Hematopoietic multipotent progenitor cell treated with erythropoietin and hydrocortisone succinate and interleukin-3 and kit ligand, for 6 days (in vitro differentiated cells): ENCODE measurements around the gene ACTN1.
A peak's percentile ranks its signal among the peaks of the same experiment; 100 is the strongest.
"Not testable (repeated sequence)": the region's sequence is repeated elsewhere in the genome, so short reads cannot be mapped to it uniquely, and the experiment has no call there.

Experiments used
- DNase-seq: peaks from one replicate; pipeline ENCODE4 v3.0.0-alpha.2; 2015

The ACTN1 gene

DNA sequence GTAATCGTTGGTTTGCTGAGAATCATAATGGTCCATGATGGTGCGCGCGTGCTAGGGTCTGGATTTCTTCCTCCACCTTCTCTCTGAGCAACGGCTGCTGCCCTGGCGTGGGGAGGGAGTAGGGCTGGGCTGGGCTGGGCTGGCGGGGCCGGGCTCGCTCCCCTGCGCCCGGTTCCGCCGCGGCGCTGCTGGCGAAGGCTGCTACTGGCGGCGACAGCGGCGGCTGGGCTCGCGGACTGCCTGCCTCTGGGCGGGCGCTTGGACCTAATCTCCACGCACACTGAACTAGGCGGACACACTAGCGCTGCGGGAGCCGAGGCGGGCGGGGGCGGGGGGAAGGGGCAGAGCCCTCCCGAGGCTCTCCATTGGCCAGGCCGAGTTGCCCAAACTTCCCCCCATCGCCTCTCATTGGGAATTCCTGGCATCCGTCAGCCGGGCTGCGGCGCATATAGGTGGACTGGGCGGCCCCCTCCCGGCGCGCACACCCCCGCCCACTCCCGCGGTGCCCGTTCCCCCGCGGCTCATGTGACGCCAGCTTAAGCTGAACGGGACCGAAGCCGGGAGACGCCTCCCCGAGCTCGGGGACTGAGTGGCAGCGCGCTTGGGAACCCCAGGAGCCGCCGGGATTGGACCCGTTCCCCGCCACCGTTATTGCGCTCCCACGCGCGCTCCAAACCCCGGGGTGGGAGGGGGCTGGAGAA lies at the start of gene ACTN1:
Gene ACTN1 (minus strand): TSS at position 282 of the 701 bp plus-strand sequence. CDS start 246 bp downstream, at position 36.
- DNase-seq: peak; percentile 94

GRCh38 chr14:69027242-69027913 lies 48.3 kb upstream of the ACTN1 start:
- no peak for DNase-seq

- no peak for DNase-seq
These were observed 43.9 kb upstream of the ACTN1 start for GRCh38 chr14:69023035-69023434.

GRCh38 chr14:69022093-69022492 lies 43.0 kb upstream of the ACTN1 start:
- not testable (repeated sequence) for DNase-seq

GRCh38 chr14:69017706-69018105 lies 38.6 kb upstream of the ACTN1 start:
- DNase-seq: no peak

- DNase-seq: no peak
These were observed 35.7 kb upstream of the ACTN1 start for GRCh38 chr14:69014829-69015259.

GRCh38 chr14:69013943-69014782 lies 35.1 kb upstream of the ACTN1 start:
- DNase-seq: peak; percentile 85

GRCh38 chr14:69012256-69012953 lies 33.3 kb upstream of the ACTN1 start:
- no peak for DNase-seq

- DNase-seq: no peak
These were observed 31.5 kb upstream of the ACTN1 start for GRCh38 chr14:69010648-69011047.

DNA sequence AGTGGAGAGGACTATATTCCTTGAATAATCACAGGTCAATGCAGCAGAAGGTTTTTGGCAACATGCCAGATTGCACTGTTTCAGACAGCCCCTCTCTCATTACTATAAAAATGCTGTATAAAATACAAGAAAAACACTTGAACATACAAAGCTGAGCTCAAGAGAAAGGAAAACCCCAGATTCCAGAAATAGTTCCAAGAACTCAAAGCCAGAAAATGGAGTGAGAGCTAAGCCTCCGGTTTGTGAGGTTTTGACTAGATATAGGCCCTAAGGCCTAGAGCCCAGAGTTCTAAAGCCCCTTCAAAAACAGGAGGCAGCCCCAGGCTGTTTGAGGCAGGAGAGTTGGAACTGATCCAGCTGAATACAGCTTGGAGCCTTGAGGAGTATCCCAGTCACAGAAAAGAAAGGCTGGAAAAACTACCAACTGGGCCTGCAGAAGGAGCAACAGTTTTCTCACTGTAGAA lies 29.4 kb upstream of the ACTN1 start:
- DNase-seq: no peak

GRCh38 chr14:69006346-69006745 lies 27.2 kb upstream of the ACTN1 start:
- no peak for DNase-seq

GRCh38 chr14:69005432-69006148 lies 26.5 kb upstream of the ACTN1 start:
- DNase-seq: no peak

DNA sequence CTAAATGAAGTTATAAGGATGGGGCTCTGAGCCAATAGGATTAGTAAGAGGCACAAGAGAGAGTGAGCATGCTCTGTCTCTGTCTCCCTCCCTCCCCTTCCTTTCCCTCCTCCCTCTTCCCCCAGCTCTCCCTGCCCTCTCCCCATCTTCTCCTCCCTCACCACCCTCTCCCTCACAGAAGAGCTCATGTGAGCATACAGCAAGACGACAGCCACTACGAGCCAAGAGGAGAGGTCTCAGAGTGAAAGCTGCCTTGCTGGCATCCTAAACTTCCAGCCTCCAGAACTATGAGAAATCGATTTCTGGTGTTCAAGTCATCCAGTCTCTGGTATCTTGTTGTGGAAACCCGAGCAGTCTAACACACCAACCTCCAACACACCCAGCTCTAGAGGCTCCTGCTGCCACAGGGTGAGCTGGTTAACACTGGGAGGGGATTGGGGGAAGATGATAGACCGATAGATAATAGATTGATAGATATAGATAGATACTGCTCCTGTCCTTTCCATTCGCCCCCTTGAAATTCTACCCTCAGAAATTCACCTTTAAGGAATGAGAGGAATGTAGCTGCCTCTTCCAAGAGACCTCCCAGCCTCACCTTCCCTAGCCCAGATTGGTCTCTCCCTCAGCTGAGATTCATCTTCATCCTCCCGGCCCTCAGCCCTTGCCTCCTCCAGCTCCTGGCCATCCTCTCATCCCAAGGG lies 25.8 kb upstream of the ACTN1 start:
- no peak for DNase-seq

- DNase-seq: no peak
These were observed 24.5 kb upstream of the ACTN1 start for GRCh38 chr14:69003626-69004025.

- DNase-seq: peak; percentile 32
These were observed 23.0 kb upstream of the ACTN1 start for GRCh38 chr14:69002069-69002468.

GRCh38 chr14:69001375-69001774 lies 22.3 kb upstream of the ACTN1 start:
- DNase-seq: no peak

DNA sequence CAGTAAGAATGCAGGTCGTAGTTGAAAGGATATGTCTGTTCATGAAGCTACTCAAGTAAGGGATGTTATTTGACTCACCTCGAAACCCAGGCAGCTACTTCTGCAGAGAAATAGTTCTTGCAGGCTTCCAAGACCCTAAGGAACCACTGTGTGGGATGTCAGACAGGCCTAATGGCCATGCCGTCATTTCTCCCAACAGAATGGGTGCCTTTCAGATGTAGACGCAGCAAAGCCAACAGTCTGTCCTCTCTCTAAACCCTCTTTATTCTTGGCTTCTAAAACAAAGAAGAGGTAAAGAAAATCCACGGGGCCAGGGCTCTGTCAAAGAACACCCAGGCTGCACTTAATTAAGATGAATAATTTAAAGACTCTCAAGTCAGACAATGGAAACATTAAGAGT lies 19.0 kb upstream of the ACTN1 start:
- no peak for DNase-seq

DNA sequence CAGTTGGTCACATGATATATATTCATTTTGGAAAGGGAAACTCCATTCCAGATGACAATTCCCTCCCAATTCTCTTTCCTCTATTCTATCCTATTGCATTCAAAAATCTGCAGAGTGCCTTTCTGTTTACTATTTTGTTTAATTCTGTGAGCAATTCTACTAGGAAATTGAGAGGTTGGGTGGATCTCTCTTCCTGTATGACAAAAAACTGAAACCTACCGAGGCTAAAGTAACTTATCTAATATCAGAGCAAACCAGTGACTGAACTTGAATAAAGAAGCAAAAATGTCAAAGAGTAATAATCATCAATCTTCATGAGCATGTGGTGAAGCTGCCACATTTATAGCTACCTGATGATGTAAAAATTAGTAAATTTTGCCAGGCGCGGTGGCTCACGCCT lies 16.6 kb upstream of the ACTN1 start:
- no peak for DNase-seq

- no peak for DNase-seq
These were observed 15.0 kb upstream of the ACTN1 start for GRCh38 chr14:68994056-68994455.

DNA sequence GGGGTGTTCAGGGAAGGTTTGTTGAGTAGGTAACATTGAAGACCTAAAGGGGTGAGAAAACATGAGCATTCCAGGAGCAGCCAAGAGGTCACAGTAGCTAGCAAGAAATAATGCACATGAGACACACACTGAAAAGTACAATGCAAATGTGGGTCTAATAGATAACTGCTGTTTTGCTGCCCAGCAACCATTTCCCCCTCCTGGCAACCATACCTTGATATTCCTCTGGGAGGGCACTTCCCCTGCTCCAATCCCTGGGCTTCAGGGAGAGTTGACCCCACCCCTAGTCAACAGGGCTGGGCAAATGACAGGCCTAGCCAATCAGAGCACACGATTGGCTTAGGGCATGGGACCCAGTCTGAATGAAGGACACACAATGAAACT lies 8.5 kb upstream of the ACTN1 start:
- peak; percentile 93 for DNase-seq

- DNase-seq: peak; percentile 34
These were observed 8.0 kb upstream of the ACTN1 start for GRCh38 chr14:68986926-68987652.
